ENCODE results near the gene PFDN4. TPM values are rescaled to one million over a fixed set of nuclear protein-coding genes. Genes with fewer than 3 reads are reported as not detected.
A peak's percentile ranks its signal among the peaks of the same experiment; 100 is the strongest.

PFDN4 gene
- polyA plus RNA-seq (2011; rRNA removed) (78.7 and 146 TPM in 2 replicates), polyA plus RNA-seq (2017; fragmentation: RNase III; extraction: RNeasy Plus Mini Kit Qiagen cat#74134 plus additional on column Dnase treatment) (140 to 155 TPM (median 149 TPM) in 3 replicates), polyA minus RNA-seq (2011; rRNA and poly(A)+ RNA removed) (3.5 and 13.3 TPM in 2 replicates)
- polyA plus RNA-seq (2012; cell fraction: cytosol; rRNA removed): 41.3 and 60.1 TPM in 2 replicates
- polyA plus RNA-seq (2012; cell fraction: nucleus; rRNA removed): 6.3 and 11.7 TPM in 2 replicates

GRCh38 chr20:54207743-54208547 lies at the start of gene PFDN4:
Gene PFDN4 (plus strand): TSS chr20:54208087. CDS start chr20:54208101, 14 bp downstream.
- 2% methylated on average over 19 of the region's 76 CpGs for WGBS (ENCODE audit: missing lambda C conversion rate)
- TF ChIP-seq HEYL (CRISPR knock-in tag; IDR thresholded peaks at IDR 0.05): no peak
- TF ChIP-seq CBX8 (IDR thresholded peaks at IDR 0.05): no peak
- TF ChIP-seq SREBF2 (IDR thresholded peaks at IDR 0.05): no peak
- TF ChIP-seq RNF2 (IDR thresholded peaks at IDR 0.05; ENCODE audit: borderline replicate concordance, low read depth): no peak
- TF ChIP-seq FOSL2 (IDR thresholded peaks at IDR 0.05): no peak
- no peak for TF ChIP-seq FOSL2 (CRISPR knock-in tag; IDR thresholded peaks at IDR 0.05)
- TF ChIP-seq ZSCAN20 (CRISPR knock-in tag; IDR thresholded peaks at IDR 0.05): no peak
- no peak for TF ChIP-seq CBX2 (IDR thresholded peaks at IDR 0.05; ENCODE audit: borderline replicate concordance, low read depth)
- TF ChIP-seq EHMT2 (IDR thresholded peaks at IDR 0.05; ENCODE audit: low read depth): no peak
- TF ChIP-seq SMC3 (IDR thresholded peaks at IDR 0.05): peak; percentile 51
- TF ChIP-seq REST (IDR thresholded peaks at IDR 0.05): no peak
- no peak; the same call in 1 of the 2 replicates for TF ChIP-seq HOXB5 (CRISPR knock-in tag; IDR thresholded peaks at IDR 0.05)
- no peak for TF ChIP-seq CHD2 (IDR thresholded peaks at IDR 0.05; ENCODE audit: low read length, partially characterized antibody)
- TF ChIP-seq HOXA7 (CRISPR knock-in tag; IDR thresholded peaks at IDR 0.05): no peak
- TF ChIP-seq ZC3H11A (IDR thresholded peaks at IDR 0.05): no peak
- no peak; a peak in 1 of 4 replicates for TF ChIP-seq CEBPB (IDR thresholded peaks at IDR 0.05)
- no peak for TF ChIP-seq FOSB (CRISPR knock-in tag; IDR thresholded peaks at IDR 0.05)
- TF ChIP-seq POLR2A (IDR thresholded peaks at IDR 0.05; ENCODE audit: low read length): peak; percentile 42; the same call in 1 of the 2 replicates
- 0 out of 2 replicates have a peak, but pooled peaks have one; percentile 18 for TF ChIP-seq MYC (IDR thresholded peaks at IDR 0.05; ENCODE audit: borderline replicate concordance, low read length)
- no peak for TF ChIP-seq TP53 (CRISPR knock-in tag; IDR thresholded peaks at IDR 0.05)
- peak; percentile 75; the same call in 1 of the 3 replicates for TF ChIP-seq BCL3 (IDR thresholded peaks at IDR 0.05)
- no peak for TF ChIP-seq MAZ (IDR thresholded peaks at IDR 0.05; ENCODE audit: borderline replicate concordance, low read depth, low read length)
- TF ChIP-seq RCOR1 (IDR thresholded peaks at IDR 0.05; ENCODE audit: low read depth, low read length): no peak
- no peak for TF ChIP-seq CHD4 (IDR thresholded peaks at IDR 0.05; ENCODE audit: borderline replicate concordance)
- TF ChIP-seq KDM1A (IDR thresholded peaks at IDR 0.05; ENCODE audit: low read depth): no peak
- peak; percentile 64 to 92; a peak in 4 of 5 replicates for TF ChIP-seq JUN (IDR thresholded peaks at IDR 0.05)
- TF ChIP-seq KDM5A (IDR thresholded peaks at IDR 0.05): peak; percentile 93
- no peak for TF ChIP-seq POLR2AphosphoS2 (conservative IDR thresholded peaks at IDR 0.05; ENCODE audit: low read length)
- no peak for TF ChIP-seq RFX5 (IDR thresholded peaks at IDR 0.05)
- no peak for TF ChIP-seq ELK1 (IDR thresholded peaks at IDR 0.05; ENCODE audit: low read depth, low read length)
- peak; percentile 78 for TF ChIP-seq BHLHE40 (IDR thresholded peaks at IDR 0.05; ENCODE audit: low read depth, low read length)
- peak; percentile 43 to 45; a peak in 4 of 5 replicates for TF ChIP-seq RAD21 (conservative IDR thresholded peaks at IDR 0.05 in 1 of 2, IDR thresholded peaks at IDR 0.05 in 1 of 2)
- no peak for TF ChIP-seq TFCP2L1 (CRISPR knock-in tag; IDR thresholded peaks at IDR 0.05)
- peak; percentile 95 for TF ChIP-seq MAX (IDR thresholded peaks at IDR 0.05)
- TF ChIP-seq HES2 (IDR thresholded peaks at IDR 0.05): no peak

More at GRCh38 chr20:54207743-54208547, at the start of gene PFDN4:
- Histone ChIP-seq H3K9me3 (no peaks in the 10 kb centered on the region), H3K27ac (peak within 1 kb of the TSS; percentile 97 to 99), H3K4me1 (peaks cover 13% of the 10 kb centered on the region), H3K4me3 (peak within 1 kb of the TSS; percentile 69), H3K4me2 (peak within 1 kb of the TSS; percentile 88)
- FAIRE-seq: no peak
- CTCF ChIA-PET: interaction anchor here (0.6 to 15.6 kb wide), 31 partner anchors 8 to 473 kb away, joined by 3 to 655 read pairs (median 5); no protein-coding TSS in a partner anchor
- ATAC-seq: peak; percentile 96 to 98
- POLR2A ChIA-PET: interaction anchor here (0.6 kb wide), 1 partner anchor 38 kb away, joined by 3 read pairs; no protein-coding TSS in a partner anchor
- DNase-seq (ENCODE audit: low read depth in 1 of 2, low spot score in 1 of 2): peak; percentile 89 to 93

All from A549 (cell line).